PC-3 (cell line): ENCODE measurements around the gene RFTN1. TPM values are rescaled to one million over a fixed set of nuclear protein-coding genes. Genes with fewer than 3 reads are reported as not detected.

ENCODE experiments used
- ATAC-seq: fragments of 200-7000 bp; cut with Tn5 transposase; 2 replicates; pipeline ENCODE4 v1.9.1; 2020; ENCODE audit warnings: mild to moderate bottlenecking, moderate library complexity
- BruUV-seq: library from RNA; stranded (reverse); fragments of 400-500 nt; replicated peaks from 2 replicates; lab custom pipeline; 2021; lab: Mats Ljungman, UMichigan
- CTCF ChIA-PET: fragments of 300-600 bp; sonication (Branson Sonifier 250); formaldehyde crosslinking; loops from one replicate; lab custom pipeline; 2022; ENCODE audit warnings: antibody characterized with exemption; lab: Charles Lee
- POLR2A ChIA-PET: fragments of 300-600 bp; sonication (Branson Sonifier 250); formaldehyde crosslinking; loops from one replicate; lab custom pipeline; 2022; ENCODE audit warnings: antibody characterized with exemption; ENCODE audit not compliant: unreplicated experiment; lab: Charles Lee
- DNase-seq: peaks from one replicate; pipeline ENCODE4 v3.0.0-alpha.2; 2015
- H2AFZ ChIP-seq: fragments of 300-600 bp; sonication (generic); 2 replicates; pipeline ENCODE4 v1.6.0; 2016; ENCODE audit warnings: antibody characterized with exemption, low read length
- H3F3A ChIP-seq: fragments of 300-600 bp; sonication (generic); one replicate; pipeline ENCODE4 v1.6.0; 2017; ENCODE audit warnings: antibody characterized with exemption, low read length, control low read depth, mild to moderate bottlenecking; ENCODE audit not compliant: unreplicated experiment
- H3K27ac ChIP-seq: fragments of 300-600 bp; sonication (generic); 2 replicates; pipeline ENCODE4 v1.5.1; 2016; ENCODE audit warnings: mild to moderate bottlenecking, low read length
- H3K27me3 ChIP-seq: fragments of 300-600 bp; sonication (generic); 2 replicates; pipeline ENCODE4 v1.6.1; 2016; ENCODE audit warnings: low read length, mixed read lengths
- H3K36me3 ChIP-seq: fragments of 300-600 bp; sonication (generic); 2 replicates; pipeline ENCODE4 v1.6.1; 2016; ENCODE audit warnings: low read depth, mixed run types, low read length, mixed read lengths
- H3K4me1 ChIP-seq: fragments of 300-600 bp; sonication (generic); 2 replicates; pipeline ENCODE4 v1.5.1; 2016; ENCODE audit warnings: low read length; ENCODE audit not compliant: insufficient read depth
- H3K4me2 ChIP-seq: fragments of 300-600 bp; sonication (generic); 2 replicates; pipeline ENCODE4 v1.6.0; 2016; ENCODE audit warnings: low read length
- H3K4me3 ChIP-seq: fragments of 300-600 bp; sonication (generic); 2 replicates; pipeline ENCODE4 v1.5.1; 2016; ENCODE audit warnings: mild to moderate bottlenecking, low read length, mixed read lengths
- H3K79me2 ChIP-seq: fragments of 300-600 bp; sonication (generic); 2 replicates; pipeline ENCODE4 v1.6.1; 2017; ENCODE audit warnings: low read length, mixed read lengths
- H3K9ac ChIP-seq: fragments of 300-600 bp; sonication (generic); 2 replicates; pipeline ENCODE4 v1.6.0; 2016; ENCODE audit warnings: mild to moderate bottlenecking, low read length
- H3K9me2 ChIP-seq: fragments of 300-600 bp; sonication (generic); replicated peaks from 2 replicates; pipeline ENCODE4 v1.6.1; 2016; ENCODE audit warnings: mixed run types, low read length, mixed read lengths
- H3K9me3 ChIP-seq: fragments of 300-600 bp; sonication (generic); 2 replicates; pipeline ENCODE4 v1.6.1; 2016; ENCODE audit warnings: low read length, mixed read lengths
- H4K20me1 ChIP-seq: fragments of 300-600 bp; sonication (generic); 2 replicates; pipeline ENCODE4 v1.6.1; 2016; ENCODE audit warnings: low read length, mixed read lengths
- CTCF ChIP-seq: fragments of 300-600 bp; sonication (generic); conservative IDR thresholded peaks from 2 replicates; pipeline ENCODE4 v1.5.1; 2017; ENCODE audit warnings: antibody characterized with exemption, low read depth, mild to moderate bottlenecking, low read length
- EZH2 ChIP-seq: fragments of 300-600 bp; sonication (generic); IDR thresholded peaks from one replicate; pipeline ENCODE4 v1.6.1; 2017; ENCODE audit warnings: antibody characterized with exemption, mild to moderate bottlenecking, low read length; ENCODE audit not compliant: unreplicated experiment
- EZH2phosphoT487 ChIP-seq: fragments of 300-600 bp; sonication (generic); IDR thresholded peaks from 2 replicates; pipeline ENCODE4 v1.6.1; 2018; ENCODE audit warnings: mild to moderate bottlenecking, antibody characterized with exemption, low read length, borderline replicate concordance
- intact Hi-C: fragments of 100-400 bp; cut with micrococcal nuclease; formaldehyde crosslinking; loops from 2 replicates; pipeline ENCODE4 v1.9.0; 2023
- total RNA-seq: library from RNA; depleted of rRNA; stranded (reverse); fragments of >200 nt; gene quantifications from 2 replicates; pipeline ENCODE4 v1.2.3, GENCODE V29; 2014

RFTN1 gene
- total RNA-seq, 1 experiment from 2014 or later: 9.7 TPM

- Histone ChIP-seq H3K9ac (no peak overlapping the region), H3K4me2 (no peak overlapping the region), H3F3A (no peaks in the 10 kb centered on the region), H3K27me3 (no peaks in the 10 kb centered on the region), H3K36me3 (no peaks in the 10 kb centered on the region), H4K20me1 (no peaks in the 10 kb centered on the region), H3K9me3 (no peaks in the 10 kb centered on the region), H3K4me3 (no peak overlapping the region), H3K79me2 (no peaks in the 10 kb centered on the region), H3K4me1 (no peaks in the 10 kb centered on the region), H2AFZ (no peak overlapping the region), H3K9me2 (no peaks in the 10 kb centered on the region), H3K27ac (no peak overlapping the region)
- no peak for DNase-seq
- TF ChIP-seq CTCF: no peak
- TF ChIP-seq EZH2phosphoT487: no peak
- TF ChIP-seq EZH2: no peak
- ATAC-seq: no peak
- no TSS peak for BruUV-seq
- intact Hi-C loops: no loop called here
- POLR2A ChIA-PET: no interaction called here
- CTCF ChIA-PET: no interaction called here
These were observed 102.1 kb downstream of the RFTN1 start for GRCh38 chr3:16411441-16411840.

DNA sequence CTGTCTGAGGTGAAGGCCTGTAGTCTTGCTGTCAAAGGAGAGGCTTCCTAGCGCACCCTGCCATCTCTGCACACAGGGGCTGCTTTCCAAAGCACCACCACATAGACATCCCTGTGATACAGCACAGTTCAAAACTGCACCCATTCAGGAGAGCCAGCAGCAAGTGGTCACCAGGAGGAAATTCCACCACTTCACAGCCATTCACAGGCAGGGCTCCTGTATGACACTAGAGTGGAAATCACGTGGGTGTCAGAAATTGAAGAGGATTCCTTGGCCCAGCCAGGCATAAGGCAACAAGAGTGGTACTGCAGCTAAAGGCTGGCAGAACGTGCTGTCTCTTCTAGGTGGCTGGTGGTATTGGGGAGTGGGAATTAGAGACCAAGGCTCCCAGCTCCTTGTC lies 102.8 kb downstream of the RFTN1 start:
- ATAC-seq (no peak), DNase-seq (no peak)
- CTCF ChIA-PET: no interaction called here
- Histone ChIP-seq H2AFZ (no peak overlapping the region), H3K9me3 (no peaks in the 10 kb centered on the region), H3K27me3 (no peaks in the 10 kb centered on the region), H3K9ac (no peak overlapping the region), H3K4me2 (no peak overlapping the region), H3K79me2 (no peaks in the 10 kb centered on the region), H3K36me3 (no peaks in the 10 kb centered on the region), H3K4me1 (no peaks in the 10 kb centered on the region), H4K20me1 (no peaks in the 10 kb centered on the region), H3F3A (no peaks in the 10 kb centered on the region), H3K9me2 (no peaks in the 10 kb centered on the region), H3K4me3 (no peak overlapping the region), H3K27ac (no peak overlapping the region)
- POLR2A ChIA-PET: no interaction called here
- intact Hi-C loops: no loop called here
- no TSS peak for BruUV-seq
- TF ChIP-seq CTCF (no peak), EZH2phosphoT487 (no peak), EZH2 (no peak)

GRCh38 chr3:16409032-16409431 lies 104.5 kb downstream of the RFTN1 start:
- H3K4me2 ChIP-seq: no peak overlapping the region
- H3K9me3 ChIP-seq: no peaks in the 10 kb centered on the region
- no peak overlapping the region for H2AFZ ChIP-seq
- H3K9ac ChIP-seq: no peak overlapping the region
- no peaks in the 10 kb centered on the region for H3F3A ChIP-seq
- no peaks in the 10 kb centered on the region for H3K79me2 ChIP-seq
- TF ChIP-seq EZH2 (no peak), EZH2phosphoT487 (no peak), CTCF (no peak)
- no peak overlapping the region for H3K27ac ChIP-seq
- H3K36me3 ChIP-seq: no peaks in the 10 kb centered on the region
- H3K27me3 ChIP-seq: no peaks in the 10 kb centered on the region
- no TSS peak for BruUV-seq
- intact Hi-C loops: no loop called here
- DNase-seq (no peak), ATAC-seq (no peak)
- POLR2A ChIA-PET: no interaction called here
- CTCF ChIA-PET: no interaction called here
- no peaks in the 10 kb centered on the region for H3K9me2 ChIP-seq
- no peak overlapping the region for H3K4me3 ChIP-seq
- H4K20me1 ChIP-seq: no peaks in the 10 kb centered on the region
- H3K4me1 ChIP-seq: no peaks in the 10 kb centered on the region
